Stimulated activated CD4-positive, alpha-beta T cell treated with anti-CD3 and anti-CD28 coated beads, Interleukin-12 subunit alpha, Interleukin-12 subunit beta, amount 100 ng/mL, for 48 hours (primary cell): ENCODE results near the gene RNF149.
"Not testable (repeated sequence)": the region's sequence is repeated elsewhere in the genome, so short reads cannot be mapped to it uniquely, and the experiment has no call there.

Experiments
- DNase-seq, 3 donors: peaks; one replicate each; pipeline ENCODE4 v3.0.0-alpha.2; 2020; ENCODE audit warnings: low read depth in 2 of 3, low spot score in 1 of 3

RNF149 gene

GRCh38 chr2:101332885-101333766, 24.6 kb upstream of the RNF149 start:
- no peak for DNase-seq

GRCh38 chr2:101331202-101331601, 22.7 kb upstream of the RNF149 start:
- no peak for DNase-seq

GRCh38 chr2:101330253-101330933, 21.9 kb upstream of the RNF149 start:
- DNase-seq, result no peak

- DNase-seq, result no peak
These were observed 20.5 kb upstream of the RNF149 start for GRCh38 chr2:101329026-101329425.

- no peak for DNase-seq
These were observed 20.0 kb upstream of the RNF149 start for GRCh38 chr2:101328474-101329007.

- no peak for DNase-seq
These were observed 19.4 kb upstream of the RNF149 start for GRCh38 chr2:101327863-101328394.

GRCh38 chr2:101325425-101325824, 16.9 kb upstream of the RNF149 start:
- DNase-seq, result no peak

- not testable (repeated sequence) for DNase-seq
These were observed 8.1 kb upstream of the RNF149 start for GRCh38 chr2:101316568-101316967.

GRCh38 chr2:101311696-101312017, 3.2 kb upstream of the RNF149 start:
- DNase-seq, result no peak

- DNase-seq, result no peak
These were observed 2.6 kb upstream of the RNF149 start for GRCh38 chr2:101310834-101311695.

- no peak for DNase-seq
These were observed 1.8 kb upstream of the RNF149 start for GRCh38 chr2:101310090-101310833.

GRCh38 chr2:101307950-101308431, 510 bp downstream of the RNF149 start:
- no peak for DNase-seq

- DNase-seq, result no peak
These were observed 998 bp downstream of the RNF149 start for GRCh38 chr2:101307503-101307902.

GRCh38 chr2:101306410-101306809, 2.1 kb downstream of the RNF149 start:
- no peak for DNase-seq

- no peak for DNase-seq
These were observed 2.9 kb downstream of the RNF149 start for GRCh38 chr2:101305492-101306078.

GRCh38 chr2:101305035-101305434, 3.5 kb downstream of the RNF149 start:
- no peak for DNase-seq

- no peak for DNase-seq
These were observed 4.8 kb downstream of the RNF149 start for GRCh38 chr2:101303688-101304087.

GRCh38 chr2:101302016-101302415, 6.5 kb downstream of the RNF149 start:
- DNase-seq, result no peak

GRCh38 chr2:101300836-101301235, 7.7 kb downstream of the RNF149 start:
- DNase-seq, result no peak

- no peak for DNase-seq
These were observed 8.3 kb downstream of the RNF149 start for GRCh38 chr2:101300164-101300563.
